HG02623 (cell line): Measurements from ENCODE around the gene GRAMD4.
"Not testable (repeated sequence)": the region's sequence is repeated elsewhere in the genome, so short reads cannot be mapped to it uniquely, and the experiment has no call there.

Experiments
- ATAC-seq: cut with Tn5 transposase; IDR thresholded peaks from one replicate; pipeline ENCODE4 v1.9.1; 2021; ENCODE audit warnings: moderate library complexity; ENCODE audit not compliant: unreplicated experiment

GRAMD4 gene

DNA sequence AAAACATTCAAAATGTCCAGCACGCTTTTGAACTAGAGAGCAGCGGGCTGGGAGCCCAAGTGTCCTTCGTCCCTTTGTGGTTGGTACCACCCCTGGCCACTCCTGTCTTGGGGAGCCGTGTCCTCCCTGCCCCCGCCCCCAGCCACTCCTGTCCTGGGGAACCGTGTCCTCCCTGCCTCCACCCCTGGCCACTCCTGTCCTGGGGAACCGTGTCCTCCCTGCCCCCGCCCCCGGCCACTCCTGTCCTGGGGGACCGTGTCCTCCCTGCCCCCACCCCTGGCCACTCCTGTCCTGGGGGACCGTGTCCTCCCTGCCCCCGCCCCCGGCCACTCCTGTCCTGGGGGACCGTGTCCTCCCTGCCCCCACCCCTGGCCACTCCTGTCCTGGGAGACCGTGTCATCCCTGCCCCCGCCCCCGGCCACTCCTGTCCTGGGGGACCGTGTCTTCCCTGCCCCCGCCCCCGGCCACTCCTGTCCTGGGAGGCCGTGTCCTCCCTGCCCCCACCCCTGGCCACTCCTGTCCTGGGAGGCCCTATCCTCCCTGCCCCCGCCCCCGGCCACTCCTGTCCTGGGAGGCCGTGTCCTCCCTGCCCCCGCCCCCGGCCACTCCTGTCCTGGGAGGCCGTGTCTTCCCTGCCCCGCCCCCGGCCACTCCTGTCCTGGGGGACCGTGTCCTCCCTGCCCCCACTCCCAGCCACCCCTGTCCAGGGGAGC lies 14.9 kb downstream of the GRAMD4 start:
- not testable (repeated sequence) for ATAC-seq

- ATAC-seq = no peak
These were observed 15.6 kb downstream of the GRAMD4 start for GRCh38 chr22:46635756-46636155.

- no peak for ATAC-seq
These were observed 16.2 kb downstream of the GRAMD4 start for GRCh38 chr22:46636221-46637002.

- ATAC-seq = no peak
These were observed 17.8 kb downstream of the GRAMD4 start for GRCh38 chr22:46637711-46638600.

DNA sequence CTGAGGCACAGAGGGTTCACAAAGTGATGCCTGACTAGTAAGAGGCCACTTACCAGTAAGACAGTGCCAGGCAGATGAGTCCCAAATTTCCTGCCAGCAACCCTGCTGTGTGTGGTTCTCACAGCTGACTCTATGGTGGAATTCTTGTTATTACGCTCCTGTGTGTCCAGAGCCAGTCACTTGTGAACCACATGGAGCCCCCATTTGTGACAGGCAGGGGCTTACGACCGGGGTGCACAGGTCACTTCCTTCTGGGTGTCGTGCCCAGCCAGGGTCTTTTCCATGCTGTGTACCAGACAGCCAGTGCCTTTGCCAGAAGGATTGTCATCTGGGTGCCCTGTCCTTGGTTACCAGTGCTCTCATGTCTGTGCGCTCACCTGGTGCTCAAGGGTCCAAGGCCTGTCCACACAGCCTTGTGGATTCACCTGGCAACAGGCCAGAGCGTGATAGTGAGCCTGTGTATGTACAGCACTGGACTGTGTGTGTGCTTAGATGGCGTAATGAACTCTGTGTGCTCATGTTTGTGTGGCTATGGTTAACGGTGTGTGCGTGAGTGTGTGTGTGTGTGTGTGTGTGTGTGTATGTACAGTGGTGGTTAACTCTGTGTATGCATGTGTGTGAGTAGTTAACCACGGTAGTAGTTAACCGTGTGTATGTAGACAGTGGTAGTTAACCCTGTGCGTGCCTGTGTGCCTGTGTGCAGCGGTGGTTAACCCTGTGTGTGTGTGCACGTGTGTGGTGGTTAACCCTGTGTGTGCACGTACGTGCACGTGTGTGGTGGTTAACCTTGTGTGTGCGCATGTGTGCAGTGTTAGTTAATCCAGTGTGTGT lies 18.6 kb downstream of the GRAMD4 start:
- no peak for ATAC-seq

DNA sequence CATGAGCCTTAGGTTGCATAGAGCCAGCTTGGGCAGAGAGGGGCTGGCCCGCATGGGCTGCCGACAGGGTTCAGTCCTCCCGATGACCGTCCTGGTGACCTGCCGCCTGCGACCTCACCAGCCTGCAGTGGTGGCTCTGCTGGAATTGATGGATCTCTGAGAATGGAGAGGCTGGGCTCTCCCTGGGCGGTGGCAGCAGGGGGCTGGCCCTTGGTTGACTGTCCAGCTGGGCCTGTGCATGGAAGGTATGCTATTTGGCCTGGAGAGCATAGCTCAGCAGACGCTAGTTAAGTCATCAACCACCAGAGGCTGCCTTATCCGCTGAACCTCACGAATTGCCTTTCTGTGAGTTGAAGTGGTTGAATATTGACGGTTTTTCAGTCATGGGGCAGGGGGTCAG lies 19.7 kb downstream of the GRAMD4 start:
- ATAC-seq = no peak

DNA sequence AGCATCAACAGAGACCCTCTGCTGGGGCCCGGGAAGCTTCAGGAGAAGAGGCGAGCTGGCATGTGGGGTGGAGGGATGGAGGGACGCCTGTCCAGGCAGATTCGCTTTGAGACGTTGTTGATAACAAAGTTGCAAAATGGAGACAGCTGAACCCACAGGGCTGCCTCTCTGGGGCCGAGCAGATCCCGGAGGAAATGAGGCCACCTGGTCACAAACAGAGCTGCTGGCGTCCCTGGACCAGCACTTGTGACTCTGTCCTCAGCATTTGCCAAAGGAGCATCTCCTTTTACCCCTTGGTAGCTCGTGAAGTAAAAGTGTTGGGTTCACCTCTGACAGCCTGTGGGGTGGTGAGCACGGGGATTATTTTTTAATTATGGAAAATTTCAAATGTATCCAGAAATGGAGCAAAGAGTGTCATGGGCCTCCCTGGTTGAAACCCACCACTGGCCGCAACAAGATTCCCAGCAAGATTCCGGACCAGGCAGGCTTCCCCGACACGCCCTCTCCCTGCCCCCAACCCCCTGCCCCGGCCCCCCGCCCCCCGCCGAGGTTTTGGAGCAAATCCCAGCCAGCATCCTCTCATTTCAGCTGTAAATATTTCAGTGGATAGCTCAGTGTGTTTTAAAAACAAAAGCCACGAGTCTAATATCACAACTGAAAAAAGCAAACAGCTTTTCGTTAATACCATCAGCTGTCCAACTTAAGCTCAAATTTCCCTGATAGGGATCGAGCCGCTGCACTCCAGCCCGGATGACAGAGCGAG lies 20.3 kb downstream of the GRAMD4 start:
- ATAC-seq = no peak

DNA sequence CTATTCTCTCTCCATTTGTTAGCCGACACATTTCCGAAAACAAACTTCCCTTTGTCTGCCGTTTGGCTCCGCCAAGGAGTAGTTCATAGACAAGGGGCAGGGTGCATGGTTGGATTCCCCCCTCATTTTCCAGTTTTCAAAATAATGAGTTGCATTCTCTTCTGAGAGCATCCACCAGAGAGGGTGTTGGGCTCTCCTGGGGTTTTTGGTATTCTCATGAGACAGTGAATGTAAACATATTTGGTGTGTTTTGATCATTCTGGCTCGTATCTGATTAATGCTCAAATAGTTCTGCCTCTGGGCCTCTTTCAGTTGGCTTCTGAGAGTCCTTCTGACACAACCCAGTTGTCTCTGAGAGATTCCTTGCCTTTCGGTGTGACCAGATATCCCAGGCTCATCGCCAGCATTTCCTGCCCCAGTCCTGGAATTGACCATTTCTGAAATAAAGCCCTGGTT lies 21.7 kb downstream of the GRAMD4 start:
- no peak for ATAC-seq

DNA sequence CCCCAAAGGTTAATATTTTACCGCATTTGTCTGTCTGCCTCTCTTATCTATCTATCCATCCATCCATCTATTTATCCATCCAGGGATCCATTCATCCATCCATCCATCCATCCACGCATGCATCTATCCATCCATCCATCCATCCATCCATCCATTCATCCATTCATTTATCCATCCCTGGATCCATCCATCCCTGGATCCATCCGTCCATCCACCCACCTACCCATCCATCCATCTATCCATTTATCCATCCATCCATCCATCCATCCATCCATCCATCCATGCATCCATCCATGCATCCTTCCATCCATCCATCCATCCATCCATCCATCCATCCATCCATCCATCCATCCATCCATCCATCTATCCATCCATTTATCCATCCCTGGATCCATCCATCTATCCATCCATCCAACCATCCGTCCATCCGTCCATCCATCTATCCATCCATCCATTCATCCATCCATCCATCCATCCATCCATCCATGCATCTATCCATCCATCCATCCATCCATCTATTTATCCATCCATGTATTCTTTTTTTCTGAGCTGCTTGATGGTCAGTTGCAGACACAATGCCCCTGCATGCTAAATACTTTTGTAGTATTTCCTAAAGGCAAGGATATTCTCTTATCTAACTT lies 22.8 kb downstream of the GRAMD4 start:
- not testable (repeated sequence) for ATAC-seq

DNA sequence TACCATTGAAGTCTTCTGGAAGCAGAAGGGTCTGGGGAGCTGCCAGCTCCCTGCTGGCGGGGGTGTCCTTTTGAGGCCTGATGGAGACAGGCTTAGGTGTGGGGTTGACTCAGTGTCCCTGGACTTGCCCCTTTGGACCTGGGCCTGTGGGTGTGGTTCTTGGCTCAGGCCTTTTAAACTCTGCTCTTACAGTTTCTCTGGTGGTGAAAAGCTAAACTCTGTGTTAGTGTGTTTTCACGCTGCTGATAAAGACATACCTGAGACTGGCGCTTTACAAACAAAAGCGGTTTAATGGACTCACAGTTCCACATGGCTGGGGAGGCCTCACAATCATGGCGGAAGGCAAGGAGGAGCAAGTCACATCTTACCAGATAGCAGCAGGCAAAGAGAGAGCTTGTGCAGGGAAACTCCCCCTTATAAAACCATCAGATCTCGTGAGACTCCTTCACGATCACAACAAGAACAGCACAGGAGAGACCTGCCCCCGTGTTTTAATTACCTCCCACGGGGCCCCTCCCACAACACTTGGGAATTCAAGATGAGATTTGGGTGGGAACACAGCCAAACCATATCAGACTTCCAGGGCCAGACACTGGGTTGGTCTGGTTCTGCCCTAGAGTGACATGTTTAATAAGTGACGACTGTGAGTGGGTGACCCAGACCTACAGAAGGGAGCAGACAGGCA lies 26.5 kb downstream of the GRAMD4 start:
- no peak for ATAC-seq

DNA sequence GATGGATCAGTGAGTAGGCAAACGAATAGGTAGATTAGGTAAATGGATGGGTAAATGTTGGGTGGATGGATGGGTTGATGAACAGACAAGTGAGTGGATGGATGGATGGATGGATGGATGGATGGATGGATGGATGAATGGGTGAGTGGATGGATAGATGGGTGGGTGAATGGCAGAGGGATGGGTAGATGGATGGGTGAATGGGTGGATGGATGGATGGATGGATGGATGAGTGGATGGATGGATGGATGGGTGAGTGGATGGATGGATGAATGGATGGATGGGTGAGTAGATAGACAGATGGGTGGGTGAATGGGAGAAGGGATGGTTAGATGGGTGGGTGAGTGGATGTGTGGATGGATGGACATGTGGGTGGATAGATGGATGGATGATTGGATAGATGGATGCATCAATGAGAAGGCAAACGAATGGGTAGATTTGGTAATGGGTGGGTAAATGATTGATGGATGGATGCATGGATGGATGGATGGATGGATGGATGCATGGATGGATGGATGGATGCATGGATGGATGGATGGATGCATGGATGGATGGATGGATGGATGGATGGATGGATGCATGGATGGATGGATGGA lies 28.1 kb downstream of the GRAMD4 start:
- not testable (repeated sequence) for ATAC-seq

DNA sequence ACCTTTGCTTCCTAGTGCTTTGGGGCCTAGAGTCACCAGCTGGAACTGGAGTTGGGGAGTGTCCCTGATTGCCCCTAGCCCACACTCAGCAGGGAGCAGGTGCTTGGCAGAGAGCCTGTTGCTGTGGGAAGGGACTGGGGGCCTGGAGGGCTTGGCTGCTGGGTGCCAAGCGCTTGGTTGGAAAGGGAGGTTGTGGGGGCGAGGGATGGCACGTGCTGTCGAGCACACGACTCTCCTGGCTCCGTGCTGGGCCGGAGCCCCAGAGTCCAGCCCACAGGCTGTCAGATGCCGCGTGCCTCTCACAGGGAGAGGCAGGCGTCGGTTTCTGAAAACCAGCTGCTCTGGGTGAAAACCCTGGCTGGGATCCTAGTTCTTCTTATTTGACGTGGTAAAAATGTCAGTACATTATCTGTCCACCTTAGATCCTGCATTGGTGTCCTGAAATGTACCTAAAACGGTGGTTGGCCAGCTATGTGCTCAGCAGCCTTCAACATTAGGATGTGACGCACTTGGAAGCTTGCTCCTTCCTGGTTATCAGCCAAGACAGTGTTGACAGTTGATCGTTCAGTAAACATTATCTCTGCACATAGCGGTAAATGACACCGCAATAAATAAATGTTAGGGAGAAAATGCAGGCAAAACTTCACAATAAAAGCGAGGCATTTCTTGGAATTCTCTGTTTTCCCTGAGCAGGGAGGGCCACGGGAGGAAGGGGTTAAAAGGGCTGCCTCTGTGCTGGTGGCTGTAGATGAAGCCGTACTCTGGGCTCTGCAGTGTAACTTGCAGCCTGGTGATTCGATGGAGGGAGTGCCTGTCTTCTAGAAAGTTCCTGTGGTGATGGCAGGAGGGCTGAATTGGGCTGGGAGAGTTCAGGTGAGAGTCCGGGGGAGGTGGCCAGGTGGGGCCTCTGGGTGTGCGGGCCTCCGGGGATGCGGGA lies 29.2 kb downstream of the GRAMD4 start:
- no peak for ATAC-seq

DNA sequence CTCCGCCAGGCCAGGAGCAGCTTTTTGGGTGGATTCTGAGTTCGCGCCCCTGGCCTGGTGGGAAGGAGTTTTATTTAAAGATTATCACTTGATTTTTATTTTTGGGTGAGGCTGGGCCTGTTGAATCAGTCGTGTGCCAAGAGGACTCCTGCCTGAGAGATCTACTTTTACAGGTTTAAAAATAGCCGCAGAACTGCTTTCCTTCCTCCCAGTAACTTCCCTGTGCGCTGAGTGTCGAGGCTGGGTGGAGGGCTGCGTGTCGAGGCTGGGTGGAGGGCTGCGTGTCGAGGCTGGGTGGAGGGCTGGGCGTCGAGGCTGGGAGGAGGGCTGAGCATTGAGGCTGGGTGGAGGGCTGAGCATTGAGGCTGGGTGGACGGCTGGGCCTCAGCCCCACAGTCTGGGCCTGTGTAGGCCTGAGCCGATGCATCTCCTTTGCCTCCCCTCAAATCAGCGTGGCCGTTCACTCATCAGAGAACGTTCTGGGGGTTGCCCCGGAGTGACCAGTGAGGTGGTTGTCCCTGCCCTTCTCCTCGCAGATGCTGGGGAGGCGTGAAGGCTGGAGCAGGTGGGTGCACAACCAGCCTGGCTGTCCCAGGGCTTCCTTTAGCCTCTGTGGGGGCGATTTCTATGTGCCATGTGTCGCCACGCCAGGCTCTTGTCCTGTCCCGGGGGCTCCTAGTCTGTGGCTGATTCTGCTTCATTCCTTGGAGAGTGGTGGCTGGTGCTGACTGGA lies 30.1 kb downstream of the GRAMD4 start:
- no peak for ATAC-seq

GRCh38 chr22:46651316-46651715 lies 31.1 kb downstream of the GRAMD4 start:
- no peak for ATAC-seq

DNA sequence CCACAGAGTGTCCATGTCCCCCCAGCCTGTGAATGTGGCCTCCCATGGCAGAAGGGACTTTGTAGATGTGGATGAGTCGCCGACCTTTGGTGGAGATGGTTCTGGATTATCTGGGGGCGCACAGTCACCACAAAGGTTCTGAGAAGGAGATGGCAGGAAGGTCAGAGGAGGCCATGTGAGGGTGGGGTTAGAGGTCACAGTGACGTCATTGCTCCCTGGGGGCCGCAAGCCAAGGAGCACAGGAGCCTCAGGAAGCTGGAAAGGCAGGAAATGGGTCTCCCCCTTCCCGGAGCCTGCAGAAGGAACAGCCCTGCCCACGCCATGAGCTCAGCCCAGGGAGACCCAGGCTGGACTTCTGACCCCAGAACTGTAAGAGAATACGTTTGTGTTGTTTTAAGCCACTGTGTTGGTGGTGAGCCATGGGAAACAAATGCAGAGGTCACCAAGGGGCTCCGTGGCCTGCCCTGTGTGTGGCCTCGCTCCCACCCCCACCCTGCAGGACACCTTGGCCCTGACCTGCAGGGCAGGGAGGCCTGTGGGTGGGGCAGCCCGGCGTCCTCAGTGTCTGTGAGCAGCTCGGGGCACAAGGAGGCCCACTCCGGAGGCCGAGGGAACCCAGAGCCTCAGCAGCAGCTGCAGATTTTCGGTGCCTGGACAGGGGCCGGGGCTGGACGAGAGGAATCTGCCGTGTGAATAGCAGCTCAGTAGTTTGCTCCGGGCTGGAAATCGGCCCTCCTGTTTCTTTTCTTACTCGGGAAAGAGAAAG lies 32.1 kb downstream of the GRAMD4 start:
- no peak for ATAC-seq

- ATAC-seq = no peak
These were observed 32.7 kb downstream of the GRAMD4 start for GRCh38 chr22:46652847-46653331.
